Measurements from ENCODE around the gene ZC2HC1B. TPM values are rescaled to one million over a fixed set of nuclear protein-coding genes. Genes with fewer than 3 reads are reported as not detected.

The ZC2HC1B gene
- total and polyA plus RNA-seq, 4 donors: 0.28 TPM; not detected in 3

DNA sequence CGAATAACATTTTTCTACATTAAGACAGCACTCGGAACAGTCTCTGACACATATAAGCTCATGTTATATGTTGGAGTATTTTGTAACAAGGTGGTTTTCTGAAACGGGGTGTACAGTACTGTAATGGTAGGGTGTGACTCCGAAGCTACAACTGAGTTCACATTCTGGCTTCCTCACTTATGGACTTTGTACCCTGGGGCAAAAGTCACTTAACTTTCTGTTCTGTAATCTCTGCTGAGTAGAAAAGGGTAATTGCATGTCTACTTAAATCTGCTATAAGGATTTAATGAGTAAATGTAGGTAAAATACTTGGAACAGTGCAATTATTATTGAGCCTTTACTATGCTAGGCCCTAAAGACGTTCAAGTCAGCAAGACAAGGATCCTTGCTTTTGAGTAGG, 25.9 kb upstream of the ZC2HC1B start:
- peaks cover 0 to 1% (median 0%) of the 10 kb centered on the region in 4 donors for H3K9me3 ChIP-seq (ENCODE audit: control insufficient read depth in 4 of 4, insufficient read depth in 3 of 4, low read length in 3 of 4)
- 82 to 84% methylated on average over 5 of the region's 5 CpGs for WGBS, 2 donors
- DNase-seq (no peak), ATAC-seq (ENCODE audit: insufficient read depth, low FRiP score) (no peak)
- no peaks in the 10 kb centered on the region for H3K36me3 ChIP-seq (ENCODE audit: control insufficient read depth in 4 of 4, insufficient read depth in 4 of 4, low read length in 4 of 4)
- H3K4me1 ChIP-seq (ENCODE audit: control insufficient read depth in 5 of 5, insufficient read depth in 5 of 5, low read length in 5 of 5): peaks cover 0 to 1% (median 0%) of the 10 kb centered on the region in 5 donors
- no peak overlapping the region for H3K27ac ChIP-seq (ENCODE audit: low read depth in 1 of 2, low read length in 1 of 2)
- H3K4me3 ChIP-seq: no peak overlapping the region
- H3K27me3 ChIP-seq (ENCODE audit: control insufficient read depth in 3 of 3, insufficient read depth in 3 of 3, low read length in 2 of 3): no peaks in the 10 kb centered on the region
- TF ChIP-seq, protein P1, sequence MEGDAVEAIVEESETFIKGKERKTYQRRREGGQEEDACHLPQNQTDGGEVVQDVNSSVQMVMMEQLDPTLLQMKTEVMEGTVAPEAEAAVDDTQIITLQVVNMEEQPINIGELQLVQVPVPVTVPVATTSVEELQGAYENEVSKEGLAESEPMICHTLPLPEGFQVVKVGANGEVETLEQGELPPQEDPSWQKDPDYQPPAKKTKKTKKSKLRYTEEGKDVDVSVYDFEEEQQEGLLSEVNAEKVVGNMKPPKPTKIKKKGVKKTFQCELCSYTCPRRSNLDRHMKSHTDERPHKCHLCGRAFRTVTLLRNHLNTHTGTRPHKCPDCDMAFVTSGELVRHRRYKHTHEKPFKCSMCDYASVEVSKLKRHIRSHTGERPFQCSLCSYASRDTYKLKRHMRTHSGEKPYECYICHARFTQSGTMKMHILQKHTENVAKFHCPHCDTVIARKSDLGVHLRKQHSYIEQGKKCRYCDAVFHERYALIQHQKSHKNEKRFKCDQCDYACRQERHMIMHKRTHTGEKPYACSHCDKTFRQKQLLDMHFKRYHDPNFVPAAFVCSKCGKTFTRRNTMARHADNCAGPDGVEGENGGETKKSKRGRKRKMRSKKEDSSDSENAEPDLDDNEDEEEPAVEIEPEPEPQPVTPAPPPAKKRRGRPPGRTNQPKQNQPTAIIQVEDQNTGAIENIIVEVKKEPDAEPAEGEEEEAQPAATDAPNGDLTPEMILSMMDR (IDR thresholded peaks at IDR 0.05; ENCODE audit: control extremely low read depth, extremely low read depth): no peak
- H3K9ac ChIP-seq (ENCODE audit: insufficient read depth in 1 of 2, low read length in 2 of 2): no peak overlapping the region

DNA sequence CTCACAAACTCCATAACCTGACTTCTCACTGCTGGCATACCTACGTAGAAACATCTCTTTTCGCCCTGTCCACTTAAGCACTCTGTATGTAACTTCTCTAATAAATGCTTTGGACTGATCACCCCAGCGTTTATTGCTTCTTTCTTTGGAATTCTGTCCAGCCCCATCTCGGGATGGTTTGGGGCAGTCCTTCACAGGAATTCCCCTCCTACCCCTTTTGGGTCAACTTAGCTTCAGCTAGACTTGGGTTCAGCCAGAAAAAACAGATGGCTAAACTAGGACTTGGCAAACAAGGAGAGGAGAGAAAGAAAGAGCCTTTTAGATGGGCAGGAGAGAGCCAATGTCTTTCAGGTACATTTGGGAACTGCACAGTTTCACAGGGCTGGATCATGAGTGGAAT, 25.1 kb upstream of the ZC2HC1B start:
- Histone ChIP-seq H3K36me3 (ENCODE audit: control insufficient read depth in 4 of 4, insufficient read depth in 4 of 4, low read length in 4 of 4) (no peaks in the 10 kb centered on the region), H3K4me1 (ENCODE audit: control insufficient read depth in 5 of 5, insufficient read depth in 5 of 5, low read length in 5 of 5) (peaks cover 0 to 5% (median 0%) of the 10 kb centered on the region in 5 donors), H3K27me3 (ENCODE audit: control insufficient read depth in 3 of 3, insufficient read depth in 3 of 3, low read length in 2 of 3) (no peaks in the 10 kb centered on the region), H3K4me3 (no peak overlapping the region), H3K27ac (ENCODE audit: low read depth in 1 of 2, low read length in 1 of 2) (no peak overlapping the region), H3K9ac (ENCODE audit: insufficient read depth in 1 of 2, low read length in 2 of 2) (no peak overlapping the region), H3K9me3 (ENCODE audit: control insufficient read depth in 4 of 4, insufficient read depth in 3 of 4, low read length in 3 of 4) (peaks cover 0 to 1% (median 0%) of the 10 kb centered on the region in 4 donors)
- 85 to 89% methylated on average over 4 of the region's 4 CpGs for WGBS, 2 donors
- ATAC-seq (ENCODE audit: insufficient read depth, low FRiP score) (no peak), DNase-seq (no peak)
- TF ChIP-seq, protein P1 (IDR thresholded peaks at IDR 0.05; ENCODE audit: control extremely low read depth, extremely low read depth): no peak

DNA sequence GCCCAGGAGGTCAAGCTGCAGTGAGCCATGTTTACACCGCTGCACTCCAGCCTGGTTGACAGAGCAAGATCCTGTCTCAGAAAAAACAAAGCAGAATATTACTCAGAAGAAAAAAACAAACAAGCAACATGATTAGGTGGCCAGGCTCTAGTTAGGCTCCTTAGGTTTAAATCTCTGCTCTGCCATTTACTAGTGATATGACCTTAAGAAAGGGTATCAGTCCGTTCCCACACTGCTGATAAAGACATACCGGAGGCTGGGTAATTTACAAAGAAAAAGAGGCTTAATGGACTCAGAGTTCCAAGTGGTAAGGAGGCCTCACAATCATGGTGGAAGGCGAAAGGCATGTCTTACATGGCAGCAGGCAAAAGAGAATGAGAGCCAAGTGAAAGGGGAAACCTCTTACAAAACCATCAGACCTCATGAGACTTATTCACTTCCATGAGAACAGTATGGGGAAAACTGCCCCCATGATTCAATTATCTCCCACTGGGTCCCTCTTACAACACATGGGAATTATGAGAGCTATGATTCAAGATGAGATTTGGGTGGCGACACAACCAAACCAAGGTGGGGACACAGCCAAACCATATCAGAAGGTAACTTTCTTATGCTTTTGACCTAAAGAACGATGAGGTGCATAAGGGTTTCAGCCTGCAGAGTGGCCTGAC, 23.5 kb upstream of the ZC2HC1B start:
- 97 to 98% methylated on average over 6 of the region's 6 CpGs for WGBS, 2 donors

More for the DNA sequence above, 23.5 kb upstream of the ZC2HC1B start:
- Histone ChIP-seq H3K36me3 (ENCODE audit: control insufficient read depth in 4 of 4, insufficient read depth in 4 of 4, low read length in 4 of 4) (peaks cover 2 to 8% (median 7%) of the 10 kb centered on the region in 4 donors), H3K27me3 (ENCODE audit: control insufficient read depth in 3 of 3, insufficient read depth in 3 of 3, low read length in 2 of 3) (no peaks in the 10 kb centered on the region), H3K9ac (ENCODE audit: insufficient read depth in 1 of 2, low read length in 2 of 2) (no peak overlapping the region), H3K9me3 (ENCODE audit: control insufficient read depth in 4 of 4, insufficient read depth in 3 of 4, low read length in 3 of 4) (peaks cover 0 to 1% (median 0%) of the 10 kb centered on the region in 4 donors), H3K27ac (ENCODE audit: low read depth in 1 of 2, low read length in 1 of 2) (no peak overlapping the region), H3K4me3 (no peak overlapping the region), H3K4me1 (ENCODE audit: control insufficient read depth in 5 of 5, insufficient read depth in 5 of 5, low read length in 5 of 5) (peaks cover 0 to 13% (median 2%) of the 10 kb centered on the region in 5 donors)
- no peak for DNase-seq
- ATAC-seq (ENCODE audit: insufficient read depth, low FRiP score): no peak
- TF ChIP-seq, protein P1 (IDR thresholded peaks at IDR 0.05; ENCODE audit: control extremely low read depth, extremely low read depth): no peak

All from lung (tissue), 12 donors.